CD14-positive monocyte (primary cell): ENCODE results near the gene NLK. TPM values are rescaled to one million over a fixed set of nuclear protein-coding genes. Genes with fewer than 3 reads are reported as not detected.

Experiments used
- DNase-seq, 3 donors: peaks; one replicate each; pipeline ENCODE4 v3.0.0-alpha.2; 2011 to 2022
- H2AFZ ChIP-seq: 2 replicates; pipeline ENCODE4 v1.6.0; 2012; ENCODE audit warnings: mild to moderate bottlenecking, low read depth, low read length, inconsistent platforms; ENCODE audit not compliant: insufficient read depth, poor library complexity, severe bottlenecking
- H3K27ac ChIP-seq, 2 donors: 1 replicate in 1 of 2; 2 replicates in 1 of 2; pipeline ENCODE4 v1.5.1; 2012 to 2013; ENCODE audit warnings: low read length in 2 of 2, control low read depth in 1 of 2, inconsistent platforms in 1 of 2, low read depth in 1 of 2, mild to moderate bottlenecking in 1 of 2
- H3K27me3 ChIP-seq, 2 donors: one replicate each; pipeline versions ENCODE4 v1.6.0 to v1.6.1; 2011 to 2013; ENCODE audit warnings: low read length in 2 of 2; ENCODE audit not compliant: control insufficient read depth in 2 of 2, insufficient read depth in 2 of 2
- H3K36me3 ChIP-seq, 2 donors: replicated peaks in 1 of 2; 1 replicate in 1 of 2; 2 replicates in 1 of 2; pipeline versions ENCODE4 v1.5.1 to v1.6.1; 2012 to 2013; ENCODE audit warnings: low read length in 2 of 2, control low read depth in 1 of 2, inconsistent platforms in 1 of 2, mild to moderate bottlenecking in 1 of 2; ENCODE audit not compliant: insufficient read depth in 2 of 2, control insufficient read depth in 1 of 2
- H3K4me1 ChIP-seq, 2 donors: 1 replicate in 1 of 2; 2 replicates in 1 of 2; pipeline versions ENCODE4 v1.5.1 to v1.6.1; 2012 to 2013; ENCODE audit warnings: low read length in 2 of 2, control low read depth in 1 of 2, inconsistent platforms in 1 of 2, mild to moderate bottlenecking in 1 of 2, moderate library complexity in 1 of 2; ENCODE audit not compliant: insufficient read depth in 2 of 2, control insufficient read depth in 1 of 2
- H3K4me2 ChIP-seq: replicated peaks from 2 replicates; pipeline ENCODE3; 2012; ENCODE audit warnings: low read length, moderate library complexity, mild to moderate bottlenecking; ENCODE audit not compliant: poor library complexity, severe bottlenecking; ENCODE audit errors: extremely low read depth
- H3K4me3 ChIP-seq, 3 experiments: fragments of 200-600 bp in 1 of 3; sonication (generic) in 1 of 3; replicated peaks in 1 of 3; 1 replicate in 2 of 3; 2 replicates in 1 of 3; pipeline ENCODE4 v1.5.1; 2011 to 2013; ENCODE audit warnings: low read length in 3 of 3, mild to moderate bottlenecking in 3 of 3, control low read depth in 2 of 3, low read depth in 2 of 3, inconsistent platforms in 1 of 3, moderate library complexity in 1 of 3
- H3K79me2 ChIP-seq: 2 replicates; pipeline ENCODE4 v1.6.0; 2012; ENCODE audit warnings: mild to moderate bottlenecking, control low read depth, inconsistent platforms, low read length, moderate library complexity; ENCODE audit not compliant: insufficient read depth
- H3K9ac ChIP-seq: 2 replicates; pipeline ENCODE4 v1.6.0; 2017; ENCODE audit warnings: low read length, mild to moderate bottlenecking; ENCODE audit not compliant: insufficient read depth, poor library complexity, severe bottlenecking
- H3K9me3 ChIP-seq, 2 donors: replicated peaks in 1 of 2; 1 replicate in 1 of 2; 2 replicates in 1 of 2; pipeline versions ENCODE4 v1.5.1 to v1.6.1; 2012 to 2013; ENCODE audit warnings: low read length in 2 of 2, control low read depth in 1 of 2; ENCODE audit not compliant: control insufficient read depth in 1 of 2, insufficient read depth in 1 of 2
- H4K20me1 ChIP-seq: 2 replicates; pipeline ENCODE4 v1.6.0; 2012; ENCODE audit warnings: mild to moderate bottlenecking, low read length, control low read depth, moderate library complexity; ENCODE audit not compliant: insufficient read depth
- H3K27ac Mint-ChIP-seq, 7 donors: one replicate each; pipeline ENCODE4 v1.8.0; 2020; ENCODE audit warnings: mild to moderate bottlenecking in 7 of 7, mixed read lengths in 7 of 7, moderate library complexity in 6 of 7, inconsistent platforms in 2 of 7
- H3K27me3 Mint-ChIP-seq, 3 donors: one replicate each; pipeline ENCODE4 v1.8.0; 2021 to 2022; ENCODE audit warnings: low read depth in 3 of 3, mild to moderate bottlenecking in 3 of 3, mixed read lengths in 3 of 3, moderate library complexity in 3 of 3, inconsistent platforms in 1 of 3
- H3K36me3 Mint-ChIP-seq, 2 donors: one replicate each; pipeline ENCODE4 v1.8.0; 2020; ENCODE audit warnings: mixed read lengths in 2 of 2, inconsistent platforms in 1 of 2, mild to moderate bottlenecking in 1 of 2
- H3K4me1 Mint-ChIP-seq: one replicate; pipeline ENCODE4 v1.8.0; 2020; ENCODE audit warnings: mild to moderate bottlenecking, mixed read lengths
- H3K4me3 Mint-ChIP-seq, 2 donors: one replicate each; pipeline ENCODE4 v1.8.0; 2020; ENCODE audit warnings: mild to moderate bottlenecking in 2 of 2, mixed read lengths in 2 of 2, moderate library complexity in 1 of 2
- H3K9me3 Mint-ChIP-seq, 7 donors: one replicate each; pipeline ENCODE4 v1.8.0; 2020 to 2022; ENCODE audit warnings: mixed read lengths in 7 of 7, mild to moderate bottlenecking in 6 of 7, moderate library complexity in 6 of 7, inconsistent platforms in 2 of 7
- CTCF ChIP-seq: fragments of 200-600 bp; IDR thresholded peaks from one replicate; pipeline ENCODE4 v1.8.0; 2022; ENCODE audit warnings: antibody characterized with exemption, mild to moderate bottlenecking
- WGBS: methylation state at CpG from one replicate; pipeline ENCODE4 v1.1.5; 2013; ENCODE audit warnings: missing lambda C conversion rate; ENCODE audit not compliant: insufficient coverage; 5-methylcytosine and 5-hydroxymethylcytosine counted together
- intact Hi-C, 2 donors: fragments of 100-400 bp; cut with micrococcal nuclease; formaldehyde crosslinking; loops; one replicate each; pipeline versions ENCODE4 v1.15.0 to v1.15.1; 2023
- polyA plus RNA-seq, 3 donors: library from polyadenylated mRNA; depleted of rRNA in 1 of 3; unstranded in 2 of 3; stranded (reverse) in 1 of 3; fragments of 300-500 nt in 2 of 3; fragments of >200 nt in 1 of 3; fragmentation: Illumina TruSeq in 2 of 3; gene quantifications; 1 replicate in 2 of 3; 2 replicates in 1 of 3; pipeline ENCODE4 v1.2.3, GENCODE V29; 2012 to 2021
- small RNA-seq: library from RNA; depleted of rRNA; stranded (forward); fragments of <200 nt; gene quantifications from one replicate; pipeline ENCODE3, GENCODE V24; 2012; ENCODE audit warnings: low read depth; ENCODE audit not compliant: insufficient read length

Gene NLK
- polyA plus RNA-seq, 3 donors: 1.7 to 6.5 (median 2.0) TPM

GRCh38 chr17:28244446-28244845 lies 202.0 kb downstream of the NLK start:
- no peaks in the 10 kb centered on the region for H3K36me3 Mint-ChIP-seq
- H3K4me1 ChIP-seq: no peaks in the 10 kb centered on the region
- 96% methylated on average over 4 of the region's 4 CpGs for WGBS
- H3K4me3 ChIP-seq: no peak overlapping the region
- H3K27me3 Mint-ChIP-seq: peaks cover 2 to 13% (median 7%) of the 10 kb centered on the region in 3 donors
- H3K4me3 Mint-ChIP-seq: no peak overlapping the region
- H4K20me1 ChIP-seq: no peaks in the 10 kb centered on the region
- no peak overlapping the region for H3K4me2 ChIP-seq
- H3K79me2 ChIP-seq: no peaks in the 10 kb centered on the region
- no peaks in the 10 kb centered on the region for H3K36me3 ChIP-seq
- no peaks in the 10 kb centered on the region for H3K9me3 ChIP-seq
- no peak overlapping the region for H3K9ac ChIP-seq
- H2AFZ ChIP-seq: no peak overlapping the region
- H3K27me3 ChIP-seq: no peaks in the 10 kb centered on the region
- intact Hi-C loops: no loop called here
- no peaks in the 10 kb centered on the region for H3K4me1 Mint-ChIP-seq
- H3K27ac ChIP-seq: no peak overlapping the region
- no peak for DNase-seq
- H3K9me3 Mint-ChIP-seq: peaks cover 0 to 2% (median 0%) of the 10 kb centered on the region in 7 donors
- TF ChIP-seq CTCF: no peak
- H3K27ac Mint-ChIP-seq: no peak overlapping the region

Small RNAs within 50 kb of the gene (small RNA-seq; reads per million reads assigned to genes)
- gene RF00006: not detected
- gene RF00156: not detected
- not detected for gene RF00601
- not detected for gene RPS29P22

Other genes starting within 250 kb of the NLK start
- gene NOS2, start 242.1 kb upstream of the NLK start, polyA plus RNA-seq: not detected
- 1 to 10 TPM; 5.9 to 7.6 (median 6.3) TPM for gene LYRM9, start 149.3 kb upstream of the NLK start, polyA plus RNA-seq